GM18861 (cell line): ENCODE measurements around the gene AXDND1.
"Not testable (repeated sequence)": the region's sequence is repeated elsewhere in the genome, so short reads cannot be mapped to it uniquely, and the experiment has no call there.

Source experiments
- ATAC-seq: cut with Tn5 transposase; IDR thresholded peaks from one replicate; pipeline ENCODE4 v1.9.1; 2021; ENCODE audit not compliant: unreplicated experiment

Gene AXDND1

DNA sequence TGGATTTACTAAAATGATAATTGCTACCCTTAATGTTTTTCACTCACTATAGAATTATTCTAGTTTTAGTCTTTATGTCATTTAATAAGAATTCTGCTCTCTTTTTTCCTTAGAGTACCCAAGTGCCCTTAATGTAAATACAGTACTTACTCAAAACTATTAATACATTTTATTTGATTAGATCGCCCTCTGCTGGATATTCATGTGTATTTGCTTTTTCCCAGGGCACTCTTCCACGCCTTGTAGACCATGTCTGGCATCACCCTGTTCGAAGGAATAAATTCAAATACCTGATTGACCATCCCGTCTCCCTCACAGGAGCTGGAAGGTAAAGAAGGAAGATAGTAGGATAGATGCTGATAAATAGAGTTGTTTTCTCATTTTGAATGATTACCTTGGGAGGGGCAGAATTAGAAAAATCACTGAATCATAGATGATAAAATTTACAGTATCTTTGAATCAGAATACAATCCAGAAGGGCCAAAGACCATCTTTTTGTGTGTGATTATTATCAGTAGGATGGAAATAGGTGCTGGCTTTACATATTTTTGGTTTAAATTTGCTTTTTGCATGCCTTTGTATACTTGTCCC, 4.1 kb downstream of the AXDND1 start:
- ATAC-seq, result peak; percentile 42

- no peak for ATAC-seq
Measured at GRCh38 chr1:179372160-179372559, 6.4 kb downstream of the AXDND1 start.

- ATAC-seq, result no peak
Measured at GRCh38 chr1:179376223-179376622, 10.5 kb downstream of the AXDND1 start.

DNA sequence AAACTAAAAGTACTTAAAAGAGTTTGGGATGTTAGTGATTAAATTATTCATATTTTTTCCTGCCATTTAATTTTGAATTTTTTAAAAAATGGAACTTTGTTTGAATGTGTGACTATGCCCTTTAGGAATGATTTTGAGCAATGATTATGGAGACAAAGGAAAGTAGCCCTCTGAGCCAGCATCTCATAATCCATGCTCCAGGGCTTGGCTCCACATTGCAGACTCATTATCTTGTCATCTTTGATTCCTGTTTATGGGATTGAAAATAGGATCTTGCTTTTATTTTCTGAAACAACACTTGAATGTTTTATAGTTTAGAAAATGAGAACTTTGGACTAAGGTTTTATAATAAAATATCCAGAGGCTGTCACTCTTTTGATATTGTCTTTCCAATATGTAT, 14.5 kb downstream of the AXDND1 start:
- no peak for ATAC-seq

GRCh38 chr1:179384027-179384426, 18.3 kb downstream of the AXDND1 start:
- ATAC-seq, result no peak

DNA sequence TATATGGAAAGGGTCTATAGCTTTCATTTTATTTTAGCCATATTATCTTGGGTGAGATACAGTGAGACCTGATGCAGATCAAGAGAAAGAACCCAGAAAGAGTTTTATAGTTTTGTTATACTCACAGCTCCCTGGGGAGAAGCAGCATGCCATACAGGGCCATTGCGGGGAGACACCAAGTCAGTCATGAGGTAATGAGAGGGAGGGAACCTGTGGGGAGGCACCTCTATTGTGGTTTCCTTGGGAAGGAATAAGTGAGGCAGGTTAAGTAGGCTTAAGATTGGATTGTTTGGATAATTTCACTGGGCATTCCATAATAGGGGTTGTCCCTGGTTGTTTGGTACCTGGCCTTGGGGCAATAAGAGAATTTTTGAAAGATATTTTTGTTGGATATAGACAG, 19.7 kb downstream of the AXDND1 start:
- no peak for ATAC-seq

- ATAC-seq, result no peak
Measured at GRCh38 chr1:179393721-179394120, 27.9 kb downstream of the AXDND1 start.

DNA sequence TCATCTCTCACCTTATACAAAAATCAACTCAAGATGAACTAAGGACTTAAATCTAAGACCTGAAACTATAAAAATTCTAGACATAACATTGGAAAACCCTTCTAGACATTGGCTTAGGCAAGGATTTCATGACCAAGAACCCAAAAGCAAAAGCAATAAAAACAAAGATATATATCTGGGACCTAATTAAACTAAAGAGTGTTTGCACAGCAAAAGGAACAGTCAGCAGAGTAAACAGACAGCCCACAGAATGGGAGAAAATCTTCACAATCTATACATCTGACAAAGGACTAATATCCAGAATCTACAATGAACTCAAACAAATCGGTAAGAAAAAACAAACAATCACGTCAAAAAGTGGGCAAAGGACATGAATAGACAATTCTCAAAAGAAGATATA, 33.6 kb downstream of the AXDND1 start:
- ATAC-seq, result not testable (repeated sequence)

- ATAC-seq, result not testable (repeated sequence)
Measured at GRCh38 chr1:179417760-179418159, 52.0 kb downstream of the AXDND1 start.

GRCh38 chr1:179418706-179419105, 52.9 kb downstream of the AXDND1 start:
- not testable (repeated sequence) for ATAC-seq

DNA sequence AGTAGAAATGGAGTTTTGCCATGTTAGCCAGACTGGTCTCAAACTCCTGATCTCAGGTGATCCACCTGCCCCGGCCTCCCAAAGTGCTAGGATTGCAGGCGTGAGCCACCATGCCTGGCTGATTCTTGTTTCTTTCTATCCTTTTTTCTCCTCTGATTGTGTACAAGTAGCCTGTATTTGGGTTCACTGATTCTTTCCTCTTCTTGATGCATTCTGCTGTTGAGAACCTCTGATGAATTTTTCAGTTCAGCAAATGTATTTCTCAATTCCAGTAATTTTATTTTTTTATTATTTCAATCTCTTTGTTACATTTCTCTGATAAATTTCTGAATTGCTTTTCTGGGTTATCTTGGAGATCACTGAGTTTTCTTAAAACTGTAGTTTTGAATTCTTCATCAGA, 58.8 kb downstream of the AXDND1 start:
- ATAC-seq, result no peak

DNA sequence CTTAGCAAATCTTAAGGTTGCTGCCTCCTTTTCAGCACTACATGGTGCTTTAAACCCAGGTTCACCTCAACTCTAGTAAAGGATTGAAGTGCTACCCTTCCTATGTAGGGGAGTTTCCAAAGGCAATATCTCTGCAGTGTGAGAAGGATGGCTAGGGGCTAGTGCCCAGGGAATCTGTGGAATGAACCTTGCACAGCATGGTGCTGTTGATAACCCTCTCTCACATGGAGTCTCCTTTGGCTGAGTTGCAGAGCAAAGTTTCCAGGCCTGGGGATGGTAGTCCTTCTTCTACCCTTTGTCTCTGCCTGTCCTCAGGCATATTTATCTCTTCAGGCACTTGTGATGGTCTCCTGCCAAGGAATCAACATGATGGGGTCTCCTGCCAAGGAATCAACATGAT, 59.4 kb downstream of the AXDND1 start:
- ATAC-seq, result no peak

GRCh38 chr1:179437171-179437570, 71.4 kb downstream of the AXDND1 start:
- no peak for ATAC-seq

DNA sequence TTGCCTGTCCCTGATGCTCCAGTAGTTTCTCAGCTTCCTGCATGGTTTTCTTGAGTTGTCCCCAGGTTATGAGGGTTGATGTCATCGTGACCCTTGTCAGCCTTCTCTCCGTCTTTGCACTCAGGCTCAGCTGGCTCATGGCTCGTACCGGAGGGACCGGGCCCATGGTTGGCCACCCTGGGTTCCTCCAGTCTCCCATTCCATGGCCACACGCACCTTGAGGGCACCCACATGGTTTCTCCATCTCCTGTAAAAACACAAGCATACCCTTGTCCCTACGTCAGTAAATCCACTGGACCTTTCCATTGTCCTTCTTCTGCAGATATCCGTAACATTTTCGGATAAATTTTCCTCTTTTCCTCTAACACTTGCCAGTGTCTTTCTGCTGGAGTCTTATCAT, 73.9 kb downstream of the AXDND1 start:
- not testable (repeated sequence) for ATAC-seq

DNA sequence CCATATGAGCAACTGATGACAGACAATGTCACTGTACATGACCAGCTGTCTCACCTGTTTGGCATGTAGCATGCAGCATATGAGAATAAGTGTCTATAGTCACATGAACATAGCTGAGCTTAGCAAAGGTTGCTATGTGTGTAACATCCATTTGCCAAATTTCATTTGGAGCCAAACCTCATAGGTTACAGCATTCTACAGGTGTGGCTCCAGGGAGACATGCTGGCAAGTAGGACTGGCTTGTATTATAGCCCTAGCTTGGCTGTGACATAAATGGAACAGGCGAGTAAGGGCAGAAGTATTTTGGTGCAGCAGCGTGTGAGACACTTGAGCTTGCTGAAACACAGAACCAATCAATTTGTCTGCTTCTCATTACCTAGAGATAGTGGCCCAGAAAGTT, 74.5 kb downstream of the AXDND1 start:
- ATAC-seq, result not testable (repeated sequence)

GRCh38 chr1:179440971-179441370, 75.2 kb downstream of the AXDND1 start:
- ATAC-seq, result no peak

DNA sequence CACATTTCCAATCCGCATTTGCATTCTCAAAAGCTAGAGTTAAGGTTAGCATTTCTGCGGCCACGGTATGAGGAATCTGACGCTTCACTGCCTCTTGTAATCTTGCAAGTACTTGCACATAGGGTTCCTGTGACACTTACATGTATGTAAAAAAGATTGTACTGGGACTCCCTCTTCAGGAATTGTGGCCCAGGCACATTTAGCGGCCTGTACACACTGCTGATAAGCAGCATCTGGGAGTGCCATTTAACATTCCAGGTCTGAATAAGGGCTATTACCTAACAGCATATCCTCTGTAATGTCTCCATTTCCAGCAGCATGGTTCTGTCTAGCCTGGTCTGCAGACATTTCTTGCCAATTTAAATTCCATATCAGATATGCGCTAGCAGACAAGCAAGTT, 75.7 kb downstream of the AXDND1 start:
- ATAC-seq, result no peak

GRCh38 chr1:179442846-179443245, 77.1 kb downstream of the AXDND1 start:
- not testable (repeated sequence) for ATAC-seq

DNA sequence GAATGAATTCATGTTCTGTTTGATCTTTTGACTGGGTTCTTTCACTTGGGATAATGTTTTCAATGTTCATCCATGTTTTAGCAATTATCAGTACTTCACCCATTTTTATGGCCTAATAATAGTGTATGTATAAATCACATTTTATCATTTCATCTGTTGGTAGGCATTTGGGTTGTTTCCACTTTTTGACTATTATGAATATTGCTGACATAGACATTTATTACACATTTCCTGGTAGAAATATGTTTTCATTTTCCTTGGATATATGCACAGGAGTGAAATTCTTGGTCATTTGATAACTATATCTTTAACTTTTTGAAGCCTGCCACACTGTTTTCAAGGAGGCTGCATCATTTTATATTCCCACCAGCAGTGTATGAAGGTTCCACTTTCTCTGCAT, 79.8 kb downstream of the AXDND1 start:
- ATAC-seq, result no peak

DNA sequence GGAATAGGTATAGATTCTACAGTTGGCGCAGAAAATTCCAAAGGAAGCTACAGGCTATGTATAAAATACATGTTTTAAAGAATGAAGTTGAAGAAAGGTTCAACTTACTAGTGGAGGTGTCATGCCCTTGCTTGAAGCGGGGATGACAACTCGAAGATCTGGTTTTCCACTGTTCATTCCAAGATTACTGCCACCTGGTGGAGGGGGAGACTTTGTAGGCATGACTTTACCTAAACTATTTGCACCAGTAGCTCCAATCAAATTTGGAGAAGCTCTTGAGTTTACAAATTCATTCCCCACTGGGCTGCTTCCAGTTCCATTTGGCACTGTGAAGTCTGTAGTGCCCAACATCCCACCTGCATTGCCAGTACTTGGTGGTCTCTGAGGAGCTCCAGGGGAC, 81.7 kb downstream of the AXDND1 start:
- ATAC-seq, result no peak

- no peak for ATAC-seq
Measured at GRCh38 chr1:179448437-179449149, 82.8 kb downstream of the AXDND1 start.

DNA sequence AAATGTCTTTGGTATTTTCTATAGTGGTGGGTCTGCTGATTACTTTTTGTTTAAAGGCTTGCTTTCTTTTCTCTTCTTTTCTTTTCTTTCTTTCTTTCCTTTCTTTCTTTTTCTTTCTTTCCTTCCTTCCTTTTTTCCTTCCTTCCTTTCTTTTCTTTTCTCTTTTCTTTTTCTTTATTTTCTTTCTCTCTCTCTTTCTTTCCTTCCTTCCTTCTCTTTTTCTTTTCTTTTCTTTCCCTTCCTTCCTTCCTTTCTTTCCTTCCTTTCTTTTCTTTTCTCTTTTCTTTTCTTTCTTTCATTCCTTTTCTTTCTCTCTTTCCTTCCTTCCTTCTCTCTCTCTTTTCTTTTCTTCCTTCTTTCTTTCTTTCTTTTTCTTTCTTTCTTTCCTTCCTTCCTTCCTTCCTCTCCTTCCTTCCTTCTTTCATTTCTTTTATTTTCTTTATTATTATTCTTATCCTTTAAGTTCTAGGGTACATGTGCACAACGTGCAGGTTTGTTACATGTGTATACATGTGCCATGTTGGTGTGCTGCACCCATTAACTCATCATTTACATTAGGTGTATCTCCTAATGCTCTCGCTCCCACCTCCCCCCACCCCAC, 93.9 kb downstream of the AXDND1 start:
- ATAC-seq, result not testable (repeated sequence)
